ENCODE measurements around the gene PPP2R2D. TPM values are rescaled to one million over a fixed set of nuclear protein-coding genes. Genes with fewer than 3 reads are reported as not detected.

PPP2R2D gene
- total RNA-seq, 1 donor from 2014 or later: 30.0 TPM

- no peak for TF ChIP-seq CTCF (IDR thresholded peaks at IDR 0.05)
- H3K9me3 ChIP-seq: no peaks in the 10 kb centered on the region
- ATAC-seq: no peak
- no peak overlapping the region for H3K4me3 ChIP-seq
- H3K27ac ChIP-seq: no peak overlapping the region
- intact Hi-C loops (cut with DNase I): no loop called here
- H3K36me3 ChIP-seq: no peaks in the 10 kb centered on the region
- DNase-seq: no peak
- H3K4me1 ChIP-seq: no peaks in the 10 kb centered on the region
- peaks cover 40% of the 10 kb centered on the region for H3K27me3 ChIP-seq (ENCODE audit: low read depth)
Observed at GRCh38 chr10:131854579-131855335, 46.1 kb upstream of the PPP2R2D start.

GRCh38 chr10:131855461-131856401 lies 45.1 kb upstream of the PPP2R2D start:
- no peaks in the 10 kb centered on the region for H3K4me1 ChIP-seq
- no peak overlapping the region for H3K4me3 ChIP-seq
- intact Hi-C loops (cut with DNase I): no loop called here
- H3K9me3 ChIP-seq: no peaks in the 10 kb centered on the region
- no peak for TF ChIP-seq CTCF (IDR thresholded peaks at IDR 0.05)
- no peak overlapping the region for H3K27ac ChIP-seq
- peak; percentile 12 for DNase-seq
- no peaks in the 10 kb centered on the region for H3K36me3 ChIP-seq
- H3K27me3 ChIP-seq (ENCODE audit: low read depth): peaks cover 40% of the 10 kb centered on the region
- ATAC-seq: no peak

GRCh38 chr10:131856441-131857094 lies 44.2 kb upstream of the PPP2R2D start:
- no peak overlapping the region for H3K4me3 ChIP-seq
- H3K27ac ChIP-seq: no peak overlapping the region
- no peaks in the 10 kb centered on the region for H3K9me3 ChIP-seq
- H3K4me1 ChIP-seq: no peaks in the 10 kb centered on the region
- no peak for ATAC-seq
- peak; percentile 6 for DNase-seq
- no peak for TF ChIP-seq CTCF (IDR thresholded peaks at IDR 0.05)
- H3K36me3 ChIP-seq: no peaks in the 10 kb centered on the region
- H3K27me3 ChIP-seq (ENCODE audit: low read depth): peaks cover 40% of the 10 kb centered on the region
- intact Hi-C loops (cut with DNase I): no loop called here

GRCh38 chr10:131857156-131858117 lies 43.4 kb upstream of the PPP2R2D start:
- Histone ChIP-seq H3K27me3 (ENCODE audit: low read depth) (peaks cover 40% of the 10 kb centered on the region), H3K4me3 (no peak overlapping the region), H3K36me3 (no peaks in the 10 kb centered on the region), H3K27ac (no peak overlapping the region), H3K4me1 (no peaks in the 10 kb centered on the region), H3K9me3 (no peaks in the 10 kb centered on the region)
- DNase-seq: peak; percentile 31
- no peak for TF ChIP-seq CTCF (IDR thresholded peaks at IDR 0.05)
- ATAC-seq: no peak
- intact Hi-C loops (cut with DNase I): no loop called here

Measured in lower lobe of right lung (tissue), 2 donors.